Measurements from ENCODE around the gene SRPK1. TPM values are rescaled to one million over a fixed set of nuclear protein-coding genes. Genes with fewer than 3 reads are reported as not detected.
A peak's percentile ranks its signal among the peaks of the same experiment; 100 is the strongest.
"Not testable (repeated sequence)": the region's sequence is repeated elsewhere in the genome, so short reads cannot be mapped to it uniquely, and the experiment has no call there.

The SRPK1 gene
- total RNA-seq (2014; rRNA removed) = 54.0 and 55.9 TPM in 2 replicates
- polyA plus RNA-seq (2012) = 12.2 TPM

GRCh38 chr6:35920793-35921732 lies at the start of gene SRPK1:
Gene SRPK1, minus strand, starts transcription at chr6:35921098. Its CDS starts 42 bp downstream, at chr6:35921056.
- peak; percentile 74 for DNase-seq (ENCODE audit: low read depth)

GRCh38 chr6:35970181-35970580 lies 49.3 kb upstream of the SRPK1 start:
- DNase-seq (ENCODE audit: low read depth) = peak; percentile 48

- no peak for DNase-seq (ENCODE audit: low read depth)
Measured at GRCh38 chr6:35969646-35970045, 48.7 kb upstream of the SRPK1 start.

GRCh38 chr6:35968821-35969220 lies 47.9 kb upstream of the SRPK1 start:
- no peak for DNase-seq (ENCODE audit: low read depth)

- no peak for DNase-seq (ENCODE audit: low read depth)
Measured at GRCh38 chr6:35967076-35967774, 46.3 kb upstream of the SRPK1 start.

GRCh38 chr6:35962779-35963560 lies 42.1 kb upstream of the SRPK1 start:
- DNase-seq (ENCODE audit: low read depth) = no peak

- no peak for DNase-seq (ENCODE audit: low read depth)
Measured at GRCh38 chr6:35960187-35960586, 39.3 kb upstream of the SRPK1 start.

GRCh38 chr6:35955970-35956369 lies 35.1 kb upstream of the SRPK1 start:
- DNase-seq (ENCODE audit: low read depth) = no peak

GRCh38 chr6:35955521-35955920 lies 34.6 kb upstream of the SRPK1 start:
- DNase-seq (ENCODE audit: low read depth) = no peak

- DNase-seq (ENCODE audit: low read depth) = peak; percentile 12
Measured at GRCh38 chr6:35955071-35955470, 34.2 kb upstream of the SRPK1 start.

- DNase-seq (ENCODE audit: low read depth) = no peak
Measured at GRCh38 chr6:35954333-35954732, 33.4 kb upstream of the SRPK1 start.

GRCh38 chr6:35948725-35949124 lies 27.8 kb upstream of the SRPK1 start:
- DNase-seq (ENCODE audit: low read depth) = peak; percentile 33

- no peak for DNase-seq (ENCODE audit: low read depth)
Measured at GRCh38 chr6:35945650-35946025, 24.7 kb upstream of the SRPK1 start.

- no peak for DNase-seq (ENCODE audit: low read depth)
Measured at GRCh38 chr6:35943390-35943789, 22.5 kb upstream of the SRPK1 start.

- DNase-seq (ENCODE audit: low read depth) = no peak
Measured at GRCh38 chr6:35942355-35942754, 21.5 kb upstream of the SRPK1 start.

- DNase-seq (ENCODE audit: low read depth) = not testable (repeated sequence)
Measured at GRCh38 chr6:35941170-35941569, 20.3 kb upstream of the SRPK1 start.

GRCh38 chr6:35940014-35940413 lies 19.1 kb upstream of the SRPK1 start:
- not testable (repeated sequence) for DNase-seq (ENCODE audit: low read depth)

GRCh38 chr6:35939259-35939658 lies 18.4 kb upstream of the SRPK1 start:
- DNase-seq (ENCODE audit: low read depth) = not testable (repeated sequence)

GRCh38 chr6:35936681-35937359 lies 15.9 kb upstream of the SRPK1 start:
- DNase-seq (ENCODE audit: low read depth) = no peak

GRCh38 chr6:35935469-35935868 lies 14.6 kb upstream of the SRPK1 start:
- no peak for DNase-seq (ENCODE audit: low read depth)

GRCh38 chr6:35933844-35934243 lies 12.9 kb upstream of the SRPK1 start:
- no peak for DNase-seq (ENCODE audit: low read depth)

Data from LHCN-M2 (cell line).